Measurements from ENCODE around the gene SLC17A7. TPM values are rescaled to one million over a fixed set of nuclear protein-coding genes. Genes with fewer than 3 reads are reported as not detected.
"Not testable (repeated sequence)": the region's sequence is repeated elsewhere in the genome, so short reads cannot be mapped to it uniquely, and the experiment has no call there.

SLC17A7 gene
- total RNA-seq, 1 donor from 2014 or later: 0.17 TPM

DNA sequence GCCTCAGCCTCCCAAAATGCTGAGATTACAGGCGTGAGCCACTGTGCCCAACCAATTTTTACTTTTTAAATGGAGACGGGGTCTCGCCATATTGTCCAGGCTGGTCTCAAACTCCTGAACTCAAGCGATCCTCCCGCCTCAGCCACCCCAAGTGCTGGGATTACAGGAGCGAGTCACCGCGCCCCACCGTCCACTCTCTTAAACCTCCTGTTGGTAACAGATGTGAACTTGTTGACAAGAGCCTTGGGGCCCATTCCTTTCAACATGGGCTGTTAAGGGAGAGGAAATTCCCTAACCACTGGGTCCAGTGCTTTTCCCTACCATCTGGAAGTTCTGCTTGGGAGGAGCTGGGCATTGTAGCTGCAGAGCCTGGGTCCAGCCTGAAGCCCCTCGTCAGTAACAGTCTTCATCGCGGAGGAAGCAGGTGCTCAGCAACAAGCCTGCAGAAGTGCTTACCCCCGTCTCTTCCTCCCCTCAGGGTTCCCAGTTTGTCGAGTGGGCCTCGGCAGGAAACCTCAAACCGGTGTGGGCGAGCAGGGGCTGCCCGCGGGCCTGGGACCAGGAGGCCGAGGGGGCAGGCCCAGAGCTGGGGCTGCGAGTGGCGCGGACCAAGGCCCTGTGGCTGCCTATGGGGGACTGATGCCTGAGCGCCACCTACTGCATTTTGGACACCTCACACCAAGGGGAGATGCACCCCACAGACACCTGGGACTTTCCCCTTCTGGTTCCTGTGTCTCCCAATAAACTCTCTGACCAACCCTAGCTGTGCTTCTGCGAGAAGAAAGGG is 28.7 kb upstream of the SLC17A7 start:
- no peak for DNase-seq

DNA sequence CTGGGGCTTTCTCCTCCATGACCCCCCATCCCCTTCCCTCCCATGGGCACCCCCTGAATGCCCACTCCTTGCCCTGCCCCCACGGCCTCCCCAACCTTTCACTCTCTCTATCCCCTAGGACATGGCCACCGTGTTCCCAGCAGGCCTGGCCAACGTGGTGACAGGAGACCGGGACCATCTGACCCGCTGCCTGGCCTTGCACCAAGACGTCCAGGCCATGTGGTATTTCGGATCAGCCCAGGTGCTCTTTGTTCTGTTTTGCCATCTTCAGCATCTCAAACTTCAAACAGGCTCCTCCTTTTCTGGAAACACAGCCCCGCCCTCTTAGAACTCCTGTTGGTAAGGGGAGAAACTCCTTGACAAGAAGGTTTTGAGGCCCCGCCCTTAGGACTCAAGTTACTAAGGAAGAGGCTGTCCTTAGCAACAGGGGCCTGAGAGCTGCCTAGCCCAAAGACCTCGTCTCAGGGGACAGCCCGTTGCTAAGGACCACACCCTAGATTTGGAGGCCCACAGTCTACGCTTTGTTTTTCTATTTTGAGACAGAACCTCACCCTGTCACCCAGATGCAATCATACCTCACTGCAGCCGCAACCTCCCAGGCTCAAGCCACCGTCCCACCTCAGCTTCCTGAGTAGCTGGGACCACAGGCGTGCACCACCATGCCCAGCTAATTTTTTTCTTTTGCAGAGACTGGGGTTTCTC is 27.6 kb upstream of the SLC17A7 start:
- no peak for DNase-seq

DNA sequence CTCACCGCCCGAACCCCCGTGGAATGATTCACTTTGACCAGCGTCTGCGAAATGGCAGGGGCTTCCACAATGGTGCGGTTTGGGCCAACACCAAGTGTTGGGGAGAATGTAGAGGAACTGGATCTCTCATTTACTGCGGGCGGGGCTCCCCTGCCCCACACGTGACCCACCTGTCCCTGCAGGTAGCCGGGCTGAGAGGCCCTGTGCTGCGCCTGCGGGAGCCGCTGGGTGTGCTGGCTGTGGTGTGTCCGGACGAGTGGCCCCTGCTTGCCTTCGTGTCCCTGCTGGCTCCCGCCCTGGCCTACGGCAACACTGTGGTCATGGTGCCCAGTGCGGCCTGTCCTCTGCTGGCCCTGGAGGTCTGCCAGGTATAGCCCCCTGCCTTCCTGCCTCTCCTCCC is 26.9 kb upstream of the SLC17A7 start:
- DNase-seq: no peak

DNA sequence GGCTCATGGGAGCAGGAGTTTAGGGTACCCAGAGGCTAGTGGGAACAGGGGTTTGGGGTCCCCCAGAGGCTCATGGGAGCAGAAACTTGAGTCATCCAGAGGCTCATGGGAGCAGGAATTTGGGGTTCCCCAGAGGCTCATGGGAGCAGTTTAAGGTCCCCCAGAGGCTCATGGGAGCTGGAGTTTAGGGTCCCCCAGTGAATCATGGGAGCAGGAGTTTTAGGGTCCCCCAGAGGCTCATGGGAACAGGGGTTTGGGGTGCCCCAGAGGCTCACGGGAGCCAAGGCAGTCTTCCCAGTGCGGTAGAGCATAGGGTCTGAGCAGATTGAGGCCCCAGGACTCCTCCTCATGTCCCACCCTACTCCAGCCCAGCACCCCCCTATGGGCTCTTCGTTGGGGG is 24.0 kb upstream of the SLC17A7 start:
- DNase-seq: no peak

DNA sequence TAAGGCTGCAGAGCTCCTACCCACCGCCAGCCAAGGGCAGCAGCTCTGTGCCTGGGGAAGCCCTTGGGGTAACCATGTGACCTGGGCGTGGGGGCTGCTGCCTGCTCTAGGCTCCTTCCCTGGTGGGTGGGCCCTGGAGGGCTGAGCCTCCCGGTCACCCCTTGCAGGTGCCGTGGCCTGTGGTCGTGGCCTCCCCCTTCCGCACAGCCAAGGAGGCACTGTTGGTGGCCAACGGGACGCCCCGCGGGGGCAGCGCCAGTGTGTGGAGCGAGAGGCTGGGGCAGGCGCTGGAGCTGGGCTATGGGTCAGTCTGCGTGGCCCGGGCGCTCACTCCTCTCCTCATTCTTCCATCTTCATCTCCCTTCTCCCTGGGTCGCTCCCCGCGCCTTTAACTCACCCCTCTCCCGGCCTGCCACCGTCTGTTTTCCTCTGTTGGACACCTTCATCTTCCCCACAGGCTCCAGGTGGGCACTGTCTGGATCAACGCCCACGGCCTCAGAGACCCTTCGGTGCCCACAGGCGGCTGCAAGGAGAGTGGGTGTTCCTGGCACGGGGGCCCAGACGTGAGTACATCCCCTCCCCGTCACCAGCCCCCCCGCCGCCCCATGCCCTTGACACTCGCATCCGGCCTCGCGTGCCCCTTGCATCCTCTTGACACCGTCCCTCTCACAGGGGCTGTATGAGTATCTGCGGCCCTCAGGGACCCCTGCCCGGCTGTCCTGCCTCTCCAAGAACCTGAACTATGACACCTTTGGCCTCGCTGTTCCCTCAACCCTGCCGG is 22.8 kb upstream of the SLC17A7 start:
- DNase-seq: no peak

DNA sequence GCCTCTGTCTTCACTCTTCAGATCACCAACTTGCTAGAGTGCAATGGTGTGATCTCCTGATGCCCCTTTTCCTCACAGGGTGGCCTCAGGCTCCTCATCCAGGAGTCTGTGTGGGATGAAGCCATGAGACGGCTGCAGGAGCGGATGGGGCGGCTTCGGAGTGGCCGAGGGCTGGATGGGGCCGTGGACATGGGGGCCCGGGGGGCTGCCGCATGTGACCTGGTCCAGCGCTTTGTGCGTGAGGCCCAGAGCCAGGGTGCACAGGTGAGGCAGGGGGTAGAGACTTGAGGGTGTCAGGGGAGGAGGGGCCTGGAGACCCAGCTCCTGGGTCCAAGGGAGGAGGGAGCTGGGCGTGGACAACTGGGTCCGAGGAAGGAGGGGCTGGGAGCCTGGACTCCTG is 21.2 kb upstream of the SLC17A7 start:
- DNase-seq: no peak

DNA sequence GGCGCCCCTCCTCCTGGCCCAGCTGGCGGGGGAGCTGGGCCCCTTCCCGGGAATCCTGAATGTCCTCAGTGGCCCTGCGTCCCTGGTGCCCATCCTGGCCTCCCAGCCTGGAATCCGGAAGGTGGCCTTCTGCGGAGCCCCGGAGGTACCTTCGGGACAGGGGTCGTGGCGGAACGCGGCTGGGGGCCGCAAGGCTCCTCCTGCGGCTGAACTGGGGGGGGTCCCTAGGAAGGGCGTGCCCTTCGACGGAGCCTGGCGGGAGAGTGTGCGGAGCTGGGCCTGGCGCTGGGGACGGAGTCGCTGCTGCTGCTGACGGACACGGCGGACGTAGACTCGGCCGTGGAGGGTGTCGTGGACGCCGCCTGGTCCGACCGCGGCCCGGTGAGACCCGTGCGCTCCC is 20.3 kb upstream of the SLC17A7 start:
- DNase-seq: no peak

DNA sequence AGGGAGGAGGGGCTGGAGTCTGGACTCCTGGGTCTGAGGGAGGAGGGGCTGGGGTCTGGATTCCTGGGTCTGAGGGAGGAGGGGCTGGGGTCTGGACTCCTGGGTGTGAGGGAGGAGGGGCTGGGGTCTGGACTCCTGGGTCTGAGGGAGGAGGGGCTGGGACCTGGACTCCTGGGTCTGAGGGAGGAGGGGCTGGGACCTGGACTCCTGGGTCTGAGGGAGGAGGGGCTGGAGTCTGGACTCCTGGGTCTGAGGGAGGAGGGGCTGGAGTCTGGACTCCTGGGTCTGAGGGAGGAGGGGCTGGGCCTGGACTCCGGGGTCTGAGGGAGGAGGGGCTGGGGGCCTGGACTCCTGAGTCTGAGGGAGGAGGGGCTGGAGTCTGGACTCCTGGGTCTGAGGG is 19.8 kb upstream of the SLC17A7 start:
- not testable (repeated sequence) for DNase-seq

DNA sequence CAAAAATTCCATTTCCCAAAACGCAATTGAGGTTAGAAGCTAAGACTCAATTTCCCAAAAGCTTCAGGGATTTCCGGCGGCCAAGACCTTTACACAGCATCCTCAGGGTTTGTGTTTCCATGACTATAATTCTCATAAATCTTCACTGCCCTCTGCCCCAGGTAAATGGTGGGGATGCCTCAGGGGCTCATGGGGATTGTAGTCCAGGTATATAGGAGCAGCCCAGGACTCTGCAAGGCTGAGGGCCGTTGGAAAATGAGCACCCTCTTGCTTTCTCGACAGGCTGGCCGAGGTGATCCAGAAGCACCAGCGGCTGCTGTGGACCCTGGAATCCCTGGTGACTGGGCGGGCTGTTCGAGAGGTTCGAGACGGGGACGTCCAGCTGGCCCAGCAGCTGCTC is 18.1 kb upstream of the SLC17A7 start:
- no peak for DNase-seq

DNA sequence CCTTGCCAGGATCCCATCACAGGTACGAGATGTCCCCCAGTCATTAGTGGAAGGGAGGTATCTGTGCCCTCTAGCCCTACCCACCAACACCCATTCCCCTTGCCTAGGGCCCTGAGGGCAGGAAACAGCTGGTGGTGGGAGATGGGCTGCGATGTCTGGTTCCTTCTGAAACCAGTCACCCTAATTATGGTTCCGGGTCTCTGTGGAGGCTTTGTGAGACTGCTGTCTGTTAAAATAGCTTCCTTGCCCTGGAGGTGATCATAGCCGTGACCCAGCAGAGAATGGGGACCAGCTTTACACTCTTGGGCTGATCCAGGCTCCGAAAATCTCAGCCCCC is 17.2 kb upstream of the SLC17A7 start:
- DNase-seq: no peak

DNA sequence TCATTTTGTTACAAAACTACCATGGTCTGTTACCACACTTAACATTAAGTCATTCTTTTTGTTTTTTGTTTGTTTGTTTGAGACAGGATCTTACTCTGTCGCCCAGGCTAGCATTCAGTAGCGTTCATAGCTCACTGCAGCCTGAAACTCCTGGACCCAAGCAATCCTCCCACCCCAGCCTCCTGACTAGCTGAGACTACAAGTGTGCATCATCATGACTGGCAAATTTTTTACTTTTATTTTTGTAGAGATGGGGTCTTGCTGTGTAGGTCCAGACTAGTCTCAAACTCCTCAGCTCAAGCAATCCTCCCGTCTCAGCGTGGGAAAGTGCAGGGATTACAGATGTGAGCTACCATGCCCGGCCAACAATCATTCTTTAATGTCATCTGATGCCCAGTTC is 15.0 kb upstream of the SLC17A7 start:
- no peak for DNase-seq

DNA sequence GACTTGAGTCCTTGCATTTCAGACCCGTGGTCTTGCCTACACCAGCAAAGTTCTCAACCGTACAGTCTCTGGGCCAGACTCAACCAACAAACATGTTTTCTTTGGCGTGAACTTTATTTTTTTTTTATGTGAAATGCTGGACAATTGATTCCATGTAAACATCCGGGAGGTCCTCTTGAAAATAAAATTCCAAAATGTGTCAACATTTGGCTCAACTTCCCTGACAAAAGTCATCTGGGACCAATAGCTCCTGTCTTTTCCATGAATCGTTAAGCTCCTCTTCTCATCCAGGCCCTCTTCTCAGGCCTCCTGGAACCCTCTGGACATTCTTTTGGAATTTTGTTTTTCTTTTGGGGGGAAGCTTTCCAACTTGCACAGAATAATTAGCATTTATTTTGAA is 14.4 kb upstream of the SLC17A7 start:
- no peak for DNase-seq

DNA sequence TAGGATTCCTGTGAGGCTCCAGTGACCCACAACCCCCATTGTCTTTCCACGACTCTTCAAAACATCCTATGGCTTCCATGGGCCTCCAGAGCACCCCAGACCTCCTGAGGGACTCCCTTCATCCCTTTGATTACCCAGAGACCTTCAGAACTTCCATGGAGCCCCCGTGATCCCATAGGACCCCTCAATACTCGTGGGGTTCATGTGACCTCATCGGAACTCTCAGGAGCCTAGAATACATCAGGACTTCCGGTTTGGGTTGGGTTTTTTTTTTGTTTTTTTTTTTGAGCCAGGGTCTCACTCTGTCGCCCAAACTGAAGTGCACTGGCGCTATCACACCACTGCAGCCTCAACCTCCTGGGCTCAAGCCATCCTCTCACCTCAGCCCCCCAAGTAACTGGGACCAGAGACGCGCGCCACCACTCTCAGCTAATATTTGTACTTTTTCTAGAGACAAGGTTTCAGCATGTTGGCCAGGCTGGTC is 12.5 kb upstream of the SLC17A7 start:
- no peak for DNase-seq

DNA sequence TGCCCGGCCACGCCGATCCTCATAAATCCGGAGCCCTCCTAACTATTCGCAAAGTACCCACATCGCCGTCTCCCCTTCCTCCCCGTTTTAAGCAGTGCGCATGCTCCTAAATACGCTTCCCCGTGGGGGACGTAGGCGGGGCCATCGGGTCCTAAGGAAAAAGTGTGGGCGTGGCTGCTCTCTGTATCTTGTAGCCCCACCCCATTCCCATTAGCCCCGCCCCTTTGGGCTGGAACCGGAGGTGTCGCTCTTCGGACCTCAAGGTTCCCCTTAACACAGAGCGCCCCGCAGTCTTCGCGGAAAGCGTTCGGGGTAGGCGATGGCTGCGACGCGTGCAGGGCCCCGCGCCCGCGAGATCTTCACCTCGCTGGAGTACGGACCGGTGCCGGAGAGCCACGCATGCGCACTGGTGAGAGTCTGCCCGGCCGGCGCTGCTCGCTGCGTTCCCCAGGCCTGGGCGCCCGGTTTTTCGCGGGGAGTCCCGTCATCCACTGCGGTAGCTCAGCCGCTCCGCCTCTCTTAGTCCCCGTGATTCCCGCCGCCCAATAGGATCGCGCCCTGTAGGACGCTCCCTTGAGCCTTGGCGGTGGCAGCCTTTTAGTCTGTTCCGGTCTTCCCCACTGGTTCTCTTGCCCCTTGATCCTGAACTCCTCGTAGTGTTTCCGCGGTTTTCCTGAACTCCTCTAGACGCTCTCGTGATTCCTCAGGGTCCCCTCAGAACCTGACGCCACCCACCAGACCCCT is 11.9 kb upstream of the SLC17A7 start, which contains the start of gene ALDH16A1:
TSS of gene ALDH16A1 (plus strand) at position 213 of the 744 bp plus-strand sequence. CDS start at position 320, 107 bp downstream.
- DNase-seq: peak; percentile 98

DNA sequence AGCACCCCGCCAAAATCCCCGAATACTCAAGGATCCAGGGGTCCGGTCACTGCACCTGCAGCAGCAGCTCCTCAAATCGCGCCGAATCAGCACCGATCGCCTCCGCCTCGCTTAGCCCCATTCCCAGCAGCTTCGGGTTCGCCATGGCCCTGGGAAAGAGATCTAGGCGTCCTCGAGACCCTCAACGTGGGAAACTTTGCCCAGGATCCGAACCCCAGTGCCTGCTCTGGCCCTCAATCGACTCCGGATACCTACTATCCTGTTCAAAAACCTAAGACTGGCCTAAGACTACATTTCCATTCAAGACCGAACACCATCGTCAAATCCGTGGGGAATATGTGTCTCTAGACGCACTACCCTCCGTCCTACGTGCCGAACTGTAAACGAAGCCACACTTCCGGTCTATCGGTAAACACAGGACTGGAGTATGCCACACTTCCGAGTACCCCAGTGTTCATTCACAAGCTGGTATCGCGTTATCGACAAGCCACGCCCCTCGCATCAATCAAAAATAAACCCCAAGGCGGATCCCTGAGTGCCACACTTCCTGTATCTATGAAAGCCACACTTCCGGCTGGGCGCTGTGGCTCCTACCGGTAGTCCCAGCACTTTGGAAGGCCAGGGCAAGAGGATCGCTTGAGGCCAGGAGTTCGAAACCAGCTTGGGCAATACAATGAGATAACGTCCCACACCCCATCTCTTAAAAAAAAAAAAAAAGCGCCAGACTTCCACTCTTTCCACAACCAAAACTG is 10.3 kb upstream of the SLC17A7 start, which contains the start of gene PIH1D1:
TSS of gene PIH1D1 (minus strand) at position 385 of the 752 bp plus-strand sequence. CDS start at position 145, 240 bp downstream.
- DNase-seq: peak; percentile 100

DNA sequence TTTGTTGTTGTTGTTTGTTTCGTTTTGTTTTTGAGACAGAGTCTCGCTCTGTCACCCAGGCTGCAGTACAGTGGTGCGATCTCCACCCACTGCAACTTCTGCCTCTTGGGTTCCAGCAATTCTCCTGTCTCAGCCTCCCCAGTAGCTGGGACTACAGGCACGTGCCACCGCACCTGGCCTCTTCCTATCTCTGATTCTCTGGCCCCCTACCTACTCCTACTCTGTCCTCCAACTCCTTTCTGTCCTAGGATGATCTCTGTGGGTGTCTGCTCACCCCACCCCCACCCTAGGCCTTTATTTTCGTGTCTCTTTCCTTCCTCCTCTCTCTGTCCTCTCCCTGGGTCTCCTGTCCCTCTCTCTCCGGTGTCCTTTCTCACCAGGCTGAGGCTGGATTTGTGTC is 9.1 kb upstream of the SLC17A7 start:
- DNase-seq: no peak

DNA sequence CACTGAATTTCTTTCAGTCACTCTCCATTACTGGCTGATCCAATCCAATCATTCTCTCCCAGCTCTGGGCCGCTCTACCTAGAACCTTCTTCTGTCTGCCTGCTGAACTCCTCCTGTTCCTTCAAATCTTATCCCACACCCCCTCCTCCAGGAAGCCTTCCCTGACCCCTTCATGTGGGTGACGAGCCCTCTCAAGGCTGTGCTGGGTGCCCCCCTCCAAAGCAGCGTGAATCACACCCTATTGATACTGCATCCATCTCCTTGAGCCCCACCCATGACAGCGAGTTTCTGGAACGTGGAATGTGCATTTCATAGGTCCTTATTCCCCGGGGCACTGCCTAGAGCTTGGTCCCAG is 7.1 kb upstream of the SLC17A7 start:
- no peak for DNase-seq

DNA sequence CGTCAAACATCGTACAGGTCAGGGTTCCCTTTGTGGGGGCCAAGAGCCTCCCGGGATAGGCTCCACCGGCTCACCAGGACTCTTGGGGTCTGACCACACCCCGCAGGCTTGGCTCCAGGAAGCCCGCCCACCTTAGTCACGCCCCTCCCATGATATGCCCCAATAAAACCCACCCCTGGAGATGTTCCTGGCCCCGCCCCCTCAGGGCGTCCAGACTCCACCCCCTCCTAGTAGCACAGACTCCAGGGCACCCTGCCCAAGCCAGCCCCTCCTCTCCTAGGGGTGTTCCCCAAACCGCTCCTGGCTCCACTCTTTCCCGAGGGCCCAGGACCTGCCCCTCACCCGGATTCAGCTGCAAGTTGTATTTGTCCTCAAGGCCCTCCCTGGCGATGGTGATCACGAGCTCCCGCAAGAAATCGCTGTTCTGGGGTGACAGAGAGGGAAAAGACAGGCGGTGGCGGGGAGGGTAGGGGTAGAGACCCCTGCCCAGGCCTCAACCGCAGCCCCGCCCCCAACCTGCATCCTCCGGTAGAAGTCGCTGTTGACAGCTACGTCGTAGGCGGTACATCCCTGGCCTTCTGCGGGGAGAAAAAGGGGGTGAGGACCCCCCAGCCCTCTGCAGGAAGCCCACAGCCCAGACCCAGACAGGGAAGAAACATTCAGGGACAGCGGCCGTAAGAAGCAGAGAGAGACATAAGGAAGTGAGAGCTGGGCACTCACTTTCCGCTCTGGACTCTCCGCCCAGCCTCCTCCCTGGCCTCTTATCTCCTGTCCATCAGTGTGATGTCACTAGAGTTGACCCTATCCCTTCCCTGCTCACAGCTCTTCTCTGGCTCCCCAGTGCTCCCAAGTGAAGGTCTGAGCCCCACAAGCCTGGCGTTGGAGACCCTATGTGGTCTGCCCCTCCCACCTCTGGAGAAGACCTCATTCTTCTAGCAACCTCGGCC is 6.4 kb upstream of the SLC17A7 start:
- DNase-seq: peak; percentile 25

DNA sequence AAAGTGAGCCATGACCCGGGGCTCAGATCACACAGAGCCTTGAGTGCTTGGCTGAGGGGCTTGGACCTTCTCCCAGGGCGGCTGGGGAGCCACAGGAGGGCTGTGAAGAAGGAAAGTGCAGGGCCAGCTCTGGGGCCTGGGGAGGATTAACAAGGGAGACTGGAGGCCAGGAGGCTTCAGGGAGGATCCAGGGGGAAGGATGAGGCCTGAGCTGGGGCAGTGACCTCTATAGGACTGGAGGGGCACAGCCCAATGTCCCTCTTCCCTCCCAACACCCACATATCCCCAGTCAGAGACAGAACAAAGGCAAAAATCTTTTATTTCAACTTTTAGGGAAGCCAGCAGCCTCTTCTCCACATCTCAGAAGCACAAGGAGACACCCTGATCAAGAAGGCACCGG is 4.7 kb upstream of the SLC17A7 start:
- DNase-seq: no peak

DNA sequence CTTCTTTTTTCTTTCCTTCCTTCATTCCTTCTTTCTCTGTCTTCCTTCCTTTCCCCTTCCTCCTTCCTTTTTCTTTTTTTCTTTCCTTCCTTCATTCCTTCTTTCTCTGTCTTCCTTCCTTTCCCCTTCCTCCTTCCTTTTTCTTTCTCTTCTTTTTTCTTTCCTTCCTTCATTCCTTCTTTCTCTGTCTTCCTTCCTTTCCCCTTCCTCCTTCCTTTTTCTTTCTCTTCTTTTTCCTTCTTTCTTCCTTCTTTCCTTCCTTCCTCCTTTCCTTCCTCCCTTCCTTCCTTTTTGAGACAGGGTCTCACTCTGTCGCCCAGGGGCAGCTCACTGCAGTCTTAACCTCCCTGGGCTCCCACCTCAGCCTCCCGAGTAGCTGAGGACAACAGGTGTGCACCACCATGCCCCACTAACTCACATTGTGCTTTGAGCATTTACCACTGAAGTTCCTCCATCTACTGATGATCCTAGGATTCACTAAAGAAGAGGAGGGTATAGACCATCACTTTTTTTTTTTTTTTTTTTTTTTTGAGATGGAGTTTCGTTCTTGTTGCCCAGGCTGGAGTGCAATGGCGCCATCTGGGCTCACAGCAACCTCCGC is 2.9 kb upstream of the SLC17A7 start:
- DNase-seq: not testable (repeated sequence)
